T-helper 1 cell treated with Interleukin-12 subunit alpha and Interleukin-12 subunit beta and Interleukin-4 antibody, amounts not matched to agents 30 μg/mL and 1 μg/mL, for 36 hours (primary cell): ENCODE measurements around the gene PTGES3.
"Not testable (repeated sequence)": the region's sequence is repeated elsewhere in the genome, so short reads cannot be mapped to it uniquely, and the experiment has no call there.

Experiments used
- H3K27ac Mint-ChIP-seq: one replicate; pipeline ENCODE4 v1.8.0; 2021; ENCODE audit warnings: mild to moderate bottlenecking, mixed read lengths
- H3K27me3 Mint-ChIP-seq: one replicate; pipeline ENCODE4 v1.8.0; 2021; ENCODE audit warnings: low read depth, mixed read lengths
- H3K36me3 Mint-ChIP-seq: one replicate; pipeline ENCODE4 v1.8.0; 2021; ENCODE audit warnings: low read depth, mixed read lengths
- H3K4me1 Mint-ChIP-seq: one replicate; pipeline ENCODE4 v1.8.0; 2021; ENCODE audit warnings: low read depth, mixed read lengths
- H3K4me3 Mint-ChIP-seq: one replicate; pipeline ENCODE4 v1.8.0; 2021; ENCODE audit warnings: mild to moderate bottlenecking, moderate library complexity, mixed read lengths
- H3K9me3 Mint-ChIP-seq: one replicate; pipeline ENCODE4 v1.8.0; 2021; ENCODE audit warnings: mixed read lengths

The PTGES3 gene

GRCh38 chr12:56684745-56685359, 3.2 kb downstream of the PTGES3 start:
- H3K9me3 Mint-ChIP-seq = no peaks in the 10 kb centered on the region
- H3K4me1 Mint-ChIP-seq = peaks cover 31% of the 10 kb centered on the region
- H3K36me3 Mint-ChIP-seq = peaks cover 34% of the 10 kb centered on the region
- no peaks in the 10 kb centered on the region for H3K27me3 Mint-ChIP-seq
- peak overlapping the region; percentile 96 for H3K27ac Mint-ChIP-seq
- peak overlapping the region; percentile 87 for H3K4me3 Mint-ChIP-seq

GRCh38 chr12:56682323-56682722, 5.8 kb downstream of the PTGES3 start:
- Mint-ChIP-seq H3K27ac (peak overlapping the region; percentile 45), H3K36me3 (peaks cover 40% of the 10 kb centered on the region), H3K9me3 (no peaks in the 10 kb centered on the region), H3K4me3 (peak overlapping the region; percentile 44), H3K27me3 (no peaks in the 10 kb centered on the region), H3K4me1 (peaks cover 39% of the 10 kb centered on the region)

- H3K4me3 Mint-ChIP-seq = no peak overlapping the region
- H3K9me3 Mint-ChIP-seq = no peaks in the 10 kb centered on the region
- no peaks in the 10 kb centered on the region for H3K27me3 Mint-ChIP-seq
- peak overlapping the region; percentile 41 for H3K27ac Mint-ChIP-seq
- peaks cover 30% of the 10 kb centered on the region for H3K36me3 Mint-ChIP-seq
- peaks cover 38% of the 10 kb centered on the region for H3K4me1 Mint-ChIP-seq
These were observed 8.1 kb downstream of the PTGES3 start for GRCh38 chr12:56679883-56680575.

- Mint-ChIP-seq H3K36me3 (peaks cover 21% of the 10 kb centered on the region), H3K4me1 (peaks cover 29% of the 10 kb centered on the region), H3K4me3 (no peak overlapping the region), H3K9me3 (no peaks in the 10 kb centered on the region), H3K27me3 (no peaks in the 10 kb centered on the region), H3K27ac (peak overlapping the region; percentile 43)
These were observed 9.2 kb downstream of the PTGES3 start for GRCh38 chr12:56678852-56679251.

GRCh38 chr12:56677680-56678079, 10.4 kb downstream of the PTGES3 start:
- Mint-ChIP-seq H3K36me3 (peaks cover 21% of the 10 kb centered on the region), H3K9me3 (no peaks in the 10 kb centered on the region), H3K4me1 (peaks cover 26% of the 10 kb centered on the region), H3K27me3 (no peaks in the 10 kb centered on the region), H3K27ac (peak overlapping the region; percentile 63), H3K4me3 (no peak overlapping the region)

- H3K9me3 Mint-ChIP-seq = no peaks in the 10 kb centered on the region
- H3K4me1 Mint-ChIP-seq = peaks cover 25% of the 10 kb centered on the region
- H3K27me3 Mint-ChIP-seq = no peaks in the 10 kb centered on the region
- peaks cover 21% of the 10 kb centered on the region for H3K36me3 Mint-ChIP-seq
- H3K4me3 Mint-ChIP-seq = no peak overlapping the region
- peak overlapping the region; percentile 70 for H3K27ac Mint-ChIP-seq
These were observed 11.1 kb downstream of the PTGES3 start for GRCh38 chr12:56676851-56677580.

GRCh38 chr12:56671608-56672007, 16.5 kb downstream of the PTGES3 start:
- Mint-ChIP-seq H3K9me3 (no peaks in the 10 kb centered on the region), H3K4me1 (peaks cover 19% of the 10 kb centered on the region), H3K27ac (peak overlapping the region; percentile 31), H3K27me3 (no peaks in the 10 kb centered on the region), H3K4me3 (no peak overlapping the region), H3K36me3 (peaks cover 41% of the 10 kb centered on the region)

- no peak overlapping the region for H3K4me3 Mint-ChIP-seq
- H3K27ac Mint-ChIP-seq = no peak overlapping the region
- H3K27me3 Mint-ChIP-seq = no peaks in the 10 kb centered on the region
- no peaks in the 10 kb centered on the region for H3K9me3 Mint-ChIP-seq
- peaks cover 47% of the 10 kb centered on the region for H3K36me3 Mint-ChIP-seq
- H3K4me1 Mint-ChIP-seq = peaks cover 19% of the 10 kb centered on the region
These were observed 17.2 kb downstream of the PTGES3 start for GRCh38 chr12:56670836-56671235.

- H3K9me3 Mint-ChIP-seq = no peaks in the 10 kb centered on the region
- H3K4me3 Mint-ChIP-seq = no peak overlapping the region
- H3K36me3 Mint-ChIP-seq = peaks cover 55% of the 10 kb centered on the region
- peaks cover 17% of the 10 kb centered on the region for H3K4me1 Mint-ChIP-seq
- H3K27ac Mint-ChIP-seq = no peak overlapping the region
- no peaks in the 10 kb centered on the region for H3K27me3 Mint-ChIP-seq
These were observed 20.0 kb downstream of the PTGES3 start for GRCh38 chr12:56668197-56668457.

- Mint-ChIP-seq H3K4me3 (no peak overlapping the region), H3K4me1 (peaks cover 4% of the 10 kb centered on the region), H3K27me3 (no peaks in the 10 kb centered on the region), H3K9me3 (no peaks in the 10 kb centered on the region), H3K27ac (no peak overlapping the region), H3K36me3 (peaks cover 18% of the 10 kb centered on the region)
These were observed 26.0 kb downstream of the PTGES3 start for GRCh38 chr12:56661979-56662638.

- H3K4me1 Mint-ChIP-seq = peaks cover 4% of the 10 kb centered on the region
- no peak overlapping the region for H3K27ac Mint-ChIP-seq
- H3K4me3 Mint-ChIP-seq = no peak overlapping the region
- H3K36me3 Mint-ChIP-seq = peaks cover 18% of the 10 kb centered on the region
- no peaks in the 10 kb centered on the region for H3K9me3 Mint-ChIP-seq
- no peaks in the 10 kb centered on the region for H3K27me3 Mint-ChIP-seq
These were observed 26.5 kb downstream of the PTGES3 start for GRCh38 chr12:56661560-56661959.

- H3K4me3 Mint-ChIP-seq = no peak overlapping the region
- H3K27ac Mint-ChIP-seq = no peak overlapping the region
- H3K27me3 Mint-ChIP-seq = no peaks in the 10 kb centered on the region
- H3K36me3 Mint-ChIP-seq = peaks cover 13% of the 10 kb centered on the region
- H3K9me3 Mint-ChIP-seq = peaks cover 9% of the 10 kb centered on the region
- H3K4me1 Mint-ChIP-seq = peaks cover 4% of the 10 kb centered on the region
These were observed 29.2 kb downstream of the PTGES3 start for GRCh38 chr12:56658921-56659320.

- no peak overlapping the region for H3K4me3 Mint-ChIP-seq
- H3K36me3 Mint-ChIP-seq = peaks cover 10% of the 10 kb centered on the region
- no peak overlapping the region for H3K27ac Mint-ChIP-seq
- no peaks in the 10 kb centered on the region for H3K27me3 Mint-ChIP-seq
- peaks cover 4% of the 10 kb centered on the region for H3K4me1 Mint-ChIP-seq
- peaks cover 21% of the 10 kb centered on the region for H3K9me3 Mint-ChIP-seq
These were observed 30.4 kb downstream of the PTGES3 start for GRCh38 chr12:56657416-56658379.

GRCh38 chr12:56653781-56654180, 34.3 kb downstream of the PTGES3 start:
- not testable (repeated sequence) for H3K27me3 Mint-ChIP-seq, H3K4me1 Mint-ChIP-seq, H3K4me3 Mint-ChIP-seq, H3K27ac Mint-ChIP-seq
- Mint-ChIP-seq H3K9me3 (peaks cover 23% of the 10 kb centered on the region), H3K36me3 (peaks cover 12% of the 10 kb centered on the region)
